Frontal cortex (tissue), 4 donors: ENCODE measurements around the gene STK32C. TPM values are rescaled to one million over a fixed set of nuclear protein-coding genes. Genes with fewer than 3 reads are reported as not detected.

Experiments
- DNase-seq, 2 donors: peaks; one replicate each; pipeline ENCODE4 v3.0.0; 2012; ENCODE audit warnings: low spot score in 2 of 2
- FAIRE-seq: peaks from 2 replicates; lab custom pipeline; 2012; peaks lifted over from hg19 to GRCh38; lab: Jason Lieb, UNC
- total RNA-seq: library from RNA; depleted of rRNA; stranded (reverse); fragments of >200 nt; gene quantifications from one replicate; pipeline ENCODE4 v1.2.3, GENCODE V29; 2014
- donor health status: control.
- donor health status: control.
- donor health status: control.

STK32C gene
- total RNA-seq, 1 donor from 2014 or later: 25.3 TPM

DNA sequence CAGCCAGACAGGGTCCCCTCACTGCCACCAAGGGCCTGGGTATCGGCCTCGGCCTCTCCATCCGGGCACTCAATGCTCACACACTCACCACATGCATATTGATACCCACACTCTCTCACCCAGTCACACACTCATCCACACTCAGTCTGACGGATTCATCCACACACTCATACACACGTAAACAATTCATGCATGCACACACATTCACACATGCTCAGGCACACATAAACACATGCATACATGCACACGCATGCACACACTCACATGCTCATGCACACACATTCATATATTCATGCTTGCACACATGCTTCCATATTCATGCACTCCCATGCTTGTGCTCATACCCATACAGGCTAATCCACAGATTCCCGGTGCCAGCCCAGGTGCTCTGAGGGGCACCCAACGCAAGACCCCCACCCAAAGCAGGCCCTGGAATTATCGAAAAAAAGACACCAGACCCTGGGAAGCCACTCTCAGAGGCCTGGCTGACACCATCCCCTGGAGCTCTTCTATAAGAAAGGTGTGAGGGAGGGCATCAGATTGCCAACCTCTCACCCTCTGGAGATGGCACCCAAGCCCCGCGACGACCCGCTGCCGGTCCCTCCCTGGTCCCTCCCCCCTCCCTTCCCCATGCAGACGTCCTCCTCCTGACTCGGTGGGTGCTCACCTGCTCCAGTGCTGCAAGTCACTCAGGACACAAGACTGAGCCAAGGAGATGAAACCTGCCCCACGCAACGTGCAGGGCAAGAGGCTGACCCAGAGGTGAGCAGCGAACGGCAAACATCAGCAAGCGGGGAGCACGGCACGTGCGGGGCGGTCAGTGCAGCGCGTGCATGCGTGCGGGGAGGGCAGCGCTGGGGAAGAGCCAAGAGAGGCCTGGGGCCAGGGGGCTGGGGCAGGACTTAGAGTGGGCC is 15.2 kb downstream of the STK32C start:
- DNase-seq (no peak), FAIRE-seq (no peak)

- FAIRE-seq (no peak), DNase-seq (no peak)
Observed at GRCh38 chr10:132291826-132292225, 15.9 kb downstream of the STK32C start.

DNA sequence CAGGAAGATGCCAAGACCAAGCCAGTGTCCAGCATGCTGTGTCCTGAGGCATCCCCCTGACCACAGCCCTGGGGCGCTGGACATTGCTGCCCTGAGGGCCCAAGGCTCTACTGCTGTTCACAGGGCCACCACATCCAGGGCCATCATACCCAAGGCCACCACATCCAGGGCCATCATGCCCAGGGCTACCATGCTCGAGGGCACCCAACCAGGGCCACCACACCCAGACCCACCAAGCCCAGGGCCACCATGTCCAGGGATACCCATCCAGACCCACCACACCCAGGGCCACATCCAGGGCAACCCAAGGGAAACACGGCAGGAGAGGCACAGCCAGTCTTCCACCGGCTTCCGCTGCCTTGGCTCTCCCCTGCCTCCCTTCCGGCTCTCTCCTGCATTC is 17.1 kb downstream of the STK32C start:
- DNase-seq (no peak), FAIRE-seq (no peak)

- FAIRE-seq (no peak), DNase-seq (no peak)
Observed at GRCh38 chr10:132289439-132289838, 18.3 kb downstream of the STK32C start.

DNA sequence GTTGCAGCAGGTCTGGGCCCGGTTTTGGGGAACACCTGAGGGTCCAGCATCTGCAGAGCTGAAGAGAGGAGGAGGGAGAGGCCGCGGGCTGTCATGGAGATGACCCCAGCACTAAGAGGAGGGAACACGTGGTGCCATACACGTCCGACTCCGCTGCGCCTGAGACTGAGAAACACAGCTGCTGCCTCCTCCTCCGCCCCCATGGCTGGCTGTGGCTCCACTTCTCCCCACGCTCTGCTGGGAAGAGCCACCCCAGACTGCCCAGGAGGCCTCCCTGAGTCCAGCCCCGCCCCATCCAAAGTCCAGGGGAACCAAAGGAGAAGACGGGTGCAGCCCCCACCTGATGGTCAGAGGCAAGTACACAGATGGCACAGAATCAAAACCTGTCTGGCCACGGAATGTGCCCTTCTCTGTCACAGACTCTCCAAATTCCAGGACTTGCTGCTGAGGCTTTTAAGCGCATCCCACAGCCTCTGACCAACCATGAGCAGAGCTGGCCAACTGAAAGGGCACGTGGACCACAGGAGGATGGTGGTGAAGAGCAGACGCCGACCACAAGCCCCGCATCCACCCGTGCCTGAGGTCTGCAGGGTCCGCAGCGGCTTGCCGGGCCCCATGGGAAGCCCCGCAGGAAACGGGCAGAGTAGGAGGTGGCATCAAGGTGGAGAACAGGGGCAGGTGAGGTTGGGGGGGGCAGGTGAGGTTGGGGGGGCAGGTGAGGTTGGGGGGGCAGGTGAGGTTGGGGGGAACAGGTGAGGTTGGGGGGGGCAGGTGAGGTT is 24.0 kb downstream of the STK32C start:
- no peak for FAIRE-seq
- no peak for DNase-seq

DNA sequence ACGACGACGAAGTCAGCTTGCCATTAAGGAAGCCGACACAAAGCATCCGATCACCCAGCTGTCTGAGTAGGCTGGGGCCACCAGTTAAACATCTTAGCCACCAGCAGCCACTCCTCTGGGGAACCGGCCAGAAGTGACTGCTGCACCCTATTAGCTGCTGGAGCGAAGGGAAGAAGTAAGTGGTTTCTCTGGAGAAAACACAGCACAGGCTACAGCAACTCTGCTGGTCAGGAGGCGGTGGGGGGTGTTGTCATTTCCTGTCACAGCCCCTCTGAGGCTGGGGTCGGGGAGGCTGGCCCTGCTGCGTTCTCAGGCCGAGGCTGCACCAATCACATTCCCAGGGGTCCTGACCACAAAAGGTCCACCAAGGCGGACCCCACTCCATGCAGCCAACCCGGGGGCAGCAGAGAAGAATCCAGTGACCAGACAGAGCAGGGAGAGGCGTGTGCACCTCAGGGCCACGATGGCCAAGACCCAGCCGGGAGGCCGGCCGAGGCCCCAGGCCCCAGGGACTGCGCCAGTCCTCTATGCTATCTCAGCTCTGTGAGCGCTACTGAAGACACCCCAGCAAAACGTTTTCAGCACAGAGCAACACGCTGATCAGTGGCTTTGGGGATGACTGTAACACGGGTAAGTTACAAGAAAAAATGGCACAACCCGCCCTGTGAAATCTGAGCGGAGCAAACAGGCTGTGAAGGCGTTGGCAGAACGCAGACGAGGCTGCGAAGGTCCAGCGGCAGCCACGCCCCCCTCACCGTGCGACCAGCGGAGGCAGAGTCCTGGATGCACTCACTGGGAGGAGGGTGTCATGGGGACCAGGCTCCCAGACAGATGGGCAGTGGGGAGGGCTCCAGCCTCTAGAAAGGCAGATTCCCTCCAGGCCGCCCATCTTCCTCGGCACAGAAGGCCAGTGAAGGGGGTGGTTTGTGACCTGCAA is 24.8 kb downstream of the STK32C start:
- DNase-seq: no peak
- FAIRE-seq: no peak

DNA sequence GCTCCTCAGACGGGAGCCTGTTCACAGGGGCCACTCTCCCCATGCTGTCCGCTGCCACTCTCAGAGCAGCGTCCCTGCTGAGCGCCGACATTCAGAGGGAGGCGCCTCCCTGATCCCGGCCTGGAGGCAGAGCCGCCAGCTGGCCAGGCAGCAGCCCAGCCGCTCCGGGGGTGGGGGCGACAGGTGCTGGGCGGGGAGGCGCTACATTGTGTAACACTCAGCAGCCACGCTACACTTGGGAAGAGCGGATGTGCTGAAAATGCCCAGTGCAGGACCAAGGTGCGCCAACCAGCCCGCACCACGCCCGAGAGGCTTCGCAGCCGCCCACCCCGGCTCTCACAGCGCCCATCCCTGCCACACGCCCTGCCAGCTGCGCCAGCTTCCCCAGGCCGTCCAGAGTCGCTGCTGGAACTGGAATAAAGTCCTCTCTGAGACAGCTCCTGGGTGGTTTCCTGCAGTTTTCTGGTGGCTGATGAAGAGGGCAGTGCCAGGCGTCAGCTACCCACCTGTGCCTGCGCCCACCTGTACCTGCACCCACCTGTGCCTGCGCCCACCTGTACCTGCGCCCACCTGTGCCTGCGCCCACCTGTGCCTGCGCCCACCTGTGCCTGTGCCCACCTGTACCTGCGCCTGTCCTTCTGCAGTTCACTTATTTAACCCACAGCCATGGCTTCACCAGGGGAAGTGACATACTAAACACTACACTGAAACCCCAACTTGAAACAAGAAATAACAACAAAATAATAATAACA is 25.7 kb downstream of the STK32C start:
- FAIRE-seq: no peak
- no peak for DNase-seq

DNA sequence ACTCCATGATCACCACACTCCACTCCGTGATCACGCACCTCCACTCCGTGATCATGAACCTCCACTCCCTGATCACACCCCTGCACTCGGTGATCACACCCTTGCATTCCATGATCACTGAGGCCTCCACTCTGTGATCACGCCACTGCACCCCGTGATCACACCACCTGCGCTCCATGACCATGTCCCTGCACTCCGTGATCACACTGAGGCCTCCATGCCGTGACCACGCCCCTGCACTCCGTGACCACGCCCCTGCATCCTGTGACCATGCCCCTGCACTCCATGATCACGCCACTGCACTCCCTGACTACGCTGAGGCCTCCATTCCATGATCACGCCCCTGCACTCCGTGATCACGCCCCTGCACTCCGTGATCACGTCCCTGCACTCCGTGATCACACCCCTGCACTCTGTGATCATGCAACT is 27.1 kb downstream of the STK32C start:
- no peak for FAIRE-seq
- DNase-seq: no peak

DNA sequence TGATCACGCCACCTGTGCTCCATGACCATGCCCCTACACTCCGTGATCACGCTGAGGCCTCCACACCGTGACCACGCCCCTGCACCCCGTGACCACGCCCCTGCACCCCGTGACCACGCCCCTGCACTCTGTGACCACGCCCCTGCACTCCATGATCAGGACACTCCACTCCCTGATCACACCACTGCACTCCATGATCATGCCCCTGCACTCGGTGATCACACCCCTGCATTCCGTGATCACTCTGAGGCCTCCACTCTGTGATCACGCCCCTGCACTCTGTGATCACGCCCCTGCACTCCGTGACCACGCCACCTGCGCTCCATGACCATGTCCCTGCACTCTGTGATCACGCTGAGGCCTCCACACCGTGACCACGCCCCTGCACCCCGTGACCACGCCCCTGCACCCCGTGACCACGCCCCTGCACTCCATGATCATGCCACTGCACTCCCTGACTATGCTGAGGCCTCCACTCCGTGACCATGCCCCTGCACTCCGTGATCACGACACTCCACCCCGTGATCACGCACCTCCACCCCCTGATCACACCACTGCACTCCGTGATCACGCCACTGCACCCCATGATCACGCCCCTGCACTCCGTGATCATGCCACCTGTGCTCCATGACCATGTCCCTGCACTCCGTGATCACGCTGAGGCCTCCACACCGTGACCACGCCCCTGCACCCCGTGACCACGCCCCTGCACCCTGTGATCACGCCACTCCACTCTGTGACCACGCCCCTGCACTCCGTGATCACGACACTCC is 27.7 kb downstream of the STK32C start:
- DNase-seq (no peak), FAIRE-seq (no peak)

DNA sequence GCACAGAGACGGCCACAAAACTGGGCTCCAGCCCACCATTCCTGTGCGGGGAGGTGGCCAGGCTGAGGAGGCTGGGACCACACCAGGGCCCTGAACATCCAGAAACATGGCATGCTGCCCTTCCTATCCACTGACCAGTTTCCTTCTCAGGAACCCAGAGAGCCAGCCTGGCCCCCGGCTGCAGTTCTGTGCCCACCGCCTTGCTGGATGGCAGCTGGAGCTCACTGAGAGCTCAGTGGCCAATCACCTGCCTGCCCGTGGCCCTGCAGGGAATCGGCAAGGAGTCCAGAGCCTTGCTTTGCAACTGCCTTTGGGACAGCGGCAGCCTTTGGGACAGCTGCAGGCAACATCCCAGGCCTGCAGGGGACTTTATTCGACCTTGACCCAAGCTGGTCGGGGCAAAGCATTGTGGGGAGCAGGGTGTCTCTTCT is 30.4 kb downstream of the STK32C start:
- FAIRE-seq: no peak
- DNase-seq: no peak

DNA sequence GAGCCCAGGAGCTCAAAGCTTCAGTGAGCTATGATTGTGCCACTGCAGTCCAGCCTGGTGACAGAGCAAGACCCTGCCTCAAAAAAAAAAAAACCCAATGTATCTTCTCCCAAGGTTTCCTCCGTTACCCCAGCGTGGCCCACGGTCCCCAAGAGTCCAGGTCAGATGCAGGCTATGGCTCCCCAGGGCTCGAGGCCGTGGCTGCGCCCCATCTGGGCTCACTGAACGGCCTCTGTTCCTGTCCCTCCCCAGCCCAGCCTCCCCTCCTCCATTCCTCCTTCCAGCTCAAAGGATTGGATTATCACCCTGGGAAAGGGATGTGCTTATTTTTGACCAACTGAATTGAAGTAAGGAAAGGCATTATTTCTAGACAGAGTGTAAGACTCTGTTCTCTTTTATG is 31.0 kb downstream of the STK32C start:
- FAIRE-seq: no peak

DNA sequence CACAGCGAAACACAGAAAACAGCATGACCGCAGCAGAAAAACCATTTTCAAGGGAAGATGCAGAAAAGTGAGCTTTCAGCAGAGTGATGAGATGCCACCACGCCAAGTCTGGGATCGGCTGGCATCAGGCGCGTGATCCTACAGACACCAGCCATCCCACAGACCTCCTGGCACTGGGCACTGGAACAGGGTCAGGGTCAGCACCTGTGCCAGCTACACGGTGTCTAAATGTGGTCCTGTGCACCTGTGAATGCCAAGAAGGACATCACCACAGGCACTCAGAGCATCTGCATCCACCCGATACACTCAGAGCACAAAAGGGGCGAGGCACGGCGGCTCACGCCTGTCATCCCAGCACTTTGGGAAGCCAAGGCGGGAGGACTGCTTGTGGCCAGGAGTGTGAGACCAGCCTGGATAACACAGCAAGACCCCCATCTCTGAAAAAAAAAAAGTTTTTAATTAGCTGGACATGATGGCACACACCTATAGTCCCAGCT is 31.5 kb downstream of the STK32C start:
- DNase-seq (no peak), FAIRE-seq (no peak)

More for the DNA sequence above, 31.0 kb downstream of the STK32C start:
- no peak for DNase-seq

- no peak for FAIRE-seq
- DNase-seq: no peak
Observed at GRCh38 chr10:132275426-132276178, 32.1 kb downstream of the STK32C start.

DNA sequence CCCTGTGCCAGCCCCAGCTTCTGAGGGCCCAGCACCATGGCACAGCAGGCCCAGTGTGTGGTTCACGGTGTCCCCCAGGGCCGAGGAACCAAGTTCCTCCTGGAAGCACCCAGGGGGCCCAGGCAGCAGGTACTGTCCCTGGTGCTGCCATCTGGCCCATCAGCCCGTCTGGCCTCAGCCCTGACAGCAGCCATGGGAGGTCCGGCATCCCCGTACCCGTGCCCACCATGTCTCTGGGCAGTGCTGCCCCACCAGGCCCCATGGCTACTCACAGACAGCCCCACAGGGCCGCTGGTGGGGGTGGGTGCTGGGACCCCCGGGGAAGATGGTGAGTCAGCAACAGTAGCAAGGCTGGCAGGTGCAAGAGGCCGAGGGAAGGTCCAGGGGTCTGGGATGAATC is 32.8 kb downstream of the STK32C start:
- DNase-seq: no peak
- no peak for FAIRE-seq

DNA sequence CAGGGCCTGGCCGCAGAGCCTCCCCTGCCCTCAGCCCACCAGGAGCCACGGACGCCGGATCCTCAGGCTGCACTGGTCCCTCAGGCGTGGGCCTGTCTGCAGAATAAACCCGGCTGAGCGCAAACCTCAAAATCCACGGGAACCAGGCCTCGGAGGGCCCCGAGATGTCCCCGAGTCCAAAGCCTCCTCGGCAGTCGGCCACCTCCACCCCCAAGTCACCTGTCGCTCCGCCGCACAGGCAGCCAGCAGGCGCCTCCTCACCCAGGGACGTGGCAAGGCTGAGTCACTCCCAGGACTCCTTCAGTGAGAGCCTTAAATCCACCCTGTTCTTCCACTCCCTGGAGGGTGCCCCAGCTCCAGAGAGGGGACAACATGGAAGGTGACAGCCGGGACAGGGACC is 33.2 kb downstream of the STK32C start:
- no peak for FAIRE-seq
- DNase-seq: no peak

DNA sequence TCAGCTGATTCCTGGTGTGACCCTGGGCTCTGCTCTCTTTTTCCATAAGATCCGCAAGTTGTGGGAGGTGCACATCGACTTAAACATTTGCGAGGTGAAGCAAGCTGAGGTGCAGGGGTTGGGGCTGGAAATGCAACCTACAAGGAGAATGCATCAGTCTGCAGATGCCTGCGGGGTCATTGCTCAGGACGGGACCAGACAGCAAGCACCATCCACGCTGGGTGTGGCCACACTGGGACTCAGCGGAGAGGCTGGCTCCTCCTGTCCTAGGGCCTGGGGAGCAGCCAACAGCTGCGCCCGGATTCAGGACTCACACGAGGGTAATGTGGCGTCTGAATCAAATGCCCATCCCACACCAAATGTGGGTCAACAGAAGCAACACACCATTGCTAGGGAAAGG is 33.8 kb downstream of the STK32C start:
- FAIRE-seq: no peak
- DNase-seq: no peak

- FAIRE-seq (no peak), DNase-seq (no peak)
Observed at GRCh38 chr10:132273304-132273944, 34.3 kb downstream of the STK32C start.
